Coronary artery (tissue), 2 donors: Measurements from ENCODE around the gene TAF6.

Experiments
- DNase-seq: peaks from one replicate; pipeline ENCODE4 v3.0.0-alpha.2; 2017; ENCODE audit warnings: low spot score
- H3K27ac ChIP-seq, 2 donors: fragments of 200-600 bp; sonication (generic); one replicate each; pipeline ENCODE4 v1.5.1; 2016 to 2019
- H3K4me3 ChIP-seq: fragments of 200-600 bp; sonication (generic); 2 replicates; pipeline ENCODE4 v1.5.1; 2016; ENCODE audit warnings: mild to moderate bottlenecking, moderate library complexity
- CTCF ChIP-seq: fragments of 200-600 bp; sonication (generic); IDR thresholded peaks from one replicate; pipeline ENCODE4 v1.5.1; 2019; ENCODE audit warnings: antibody characterized with exemption

Gene TAF6

GRCh38 chr7:100091411-100092181 is 27.6 kb downstream of the TAF6 start:
- no peak for TF ChIP-seq CTCF

GRCh38 chr7:100090527-100091410 is 28.4 kb downstream of the TAF6 start:
- no peak for TF ChIP-seq CTCF
- DNase-seq: no peak
- Histone ChIP-seq H3K4me3 (no peak overlapping the region), H3K27ac (no peak overlapping the region)

More at GRCh38 chr7:100091411-100092181, 27.6 kb downstream of the TAF6 start:
- H3K27ac ChIP-seq: no peak overlapping the region
- no peak overlapping the region for H3K4me3 ChIP-seq
- DNase-seq: no peak

- H3K4me3 ChIP-seq: peak overlapping the region; percentile 94
- peak overlapping the region; percentile 85 to 93 for H3K27ac ChIP-seq
- no peak for TF ChIP-seq CTCF
- DNase-seq: no peak
Measured at GRCh38 chr7:100089458-100090196, 29.5 kb downstream of the TAF6 start.

- peak within 1 kb of the TSS; percentile 94 for H3K4me3 ChIP-seq
- TF ChIP-seq CTCF: no peak
- DNase-seq: peak; percentile 87
- H3K27ac ChIP-seq: peak within 1 kb of the TSS; percentile 85 to 93
Measured at GRCh38 chr7:100088621-100089457, 30.3 kb downstream of the TAF6 start, which contains the start of gene COPS6. TSS of gene COPS6 (plus strand) at chr7:100088969. CDS start at chr7:100088991, 22 bp downstream.

- TF ChIP-seq CTCF: no peak
- peak overlapping the region; percentile 85 to 93 for H3K27ac ChIP-seq
- DNase-seq: no peak
- H3K4me3 ChIP-seq: peak overlapping the region; percentile 94
Measured at GRCh38 chr7:100088095-100088620, 31.0 kb downstream of the TAF6 start.
